Mucosa of descending colon (tissue), 3 donors: ENCODE measurements around the gene FAM162A. TPM values are rescaled to one million over a fixed set of nuclear protein-coding genes. Genes with fewer than 3 reads are reported as not detected.

Source experiments
- ATAC-seq: fragments of 200-7000 bp; cut with Tn5 transposase; one replicate; pipeline ENCODE4 v1.9.1; 2020; ENCODE audit warnings: mild to moderate bottlenecking, moderate library complexity
- DNase-seq, 3 donors: peaks; one replicate each; pipeline ENCODE4 v3.0.0-alpha.2; 2020
- H3K36me3 ChIP-seq: fragments of 200-600 bp; one replicate; pipeline ENCODE4 v1.8.0; 2021; ENCODE audit warnings: low read depth, mild to moderate bottlenecking
- H3K4me1 ChIP-seq: fragments of 200-600 bp; one replicate; pipeline ENCODE4 v1.8.0; 2021; ENCODE audit warnings: low read depth, mild to moderate bottlenecking
- H3K4me3 ChIP-seq: fragments of 200-600 bp; one replicate; pipeline ENCODE4 v1.8.0; 2021; ENCODE audit warnings: mild to moderate bottlenecking
- H3K9me3 ChIP-seq: fragments of 200-600 bp; one replicate; pipeline ENCODE4 v1.8.0; 2021; ENCODE audit warnings: mild to moderate bottlenecking
- CTCF ChIP-seq: fragments of 200-600 bp; IDR thresholded peaks from one replicate; pipeline ENCODE4 v1.8.0; 2022; ENCODE audit warnings: antibody characterized with exemption, mild to moderate bottlenecking
- intact Hi-C, 2 donors: fragments of 100-400 bp; cut with DNase I in 1 of 2; cut with micrococcal nuclease in 1 of 2; formaldehyde crosslinking; loops; one replicate each; pipeline versions ENCODE4 v1.11.0 to v1.11.1; 2022; cut with DNase I, micrococcal nuclease
- total RNA-seq, 3 donors: library from RNA; stranded (reverse); fragmentation: NEBNext Ultra II Directional in 2 of 3; extraction: Animal tissue kit (Norgen Biotek cat#: 25700) in 2 of 3; gene quantifications; one replicate each; pipeline versions ENCODE4 v1.2.1 to v1.2.4, GENCODE V29; 2021 to 2023
- donor health status: DM: no; HTN: no; CAD: no; lungs with moderate emphysema.
- donor health status: DM: no; HTN: no; CAD: no.
- donor health status: DM: no; HTN: yes; CAD: no.

Gene FAM162A
- total RNA-seq, 3 donors from 2014 or later, result 111 to 206 (median 152) TPM

DNA sequence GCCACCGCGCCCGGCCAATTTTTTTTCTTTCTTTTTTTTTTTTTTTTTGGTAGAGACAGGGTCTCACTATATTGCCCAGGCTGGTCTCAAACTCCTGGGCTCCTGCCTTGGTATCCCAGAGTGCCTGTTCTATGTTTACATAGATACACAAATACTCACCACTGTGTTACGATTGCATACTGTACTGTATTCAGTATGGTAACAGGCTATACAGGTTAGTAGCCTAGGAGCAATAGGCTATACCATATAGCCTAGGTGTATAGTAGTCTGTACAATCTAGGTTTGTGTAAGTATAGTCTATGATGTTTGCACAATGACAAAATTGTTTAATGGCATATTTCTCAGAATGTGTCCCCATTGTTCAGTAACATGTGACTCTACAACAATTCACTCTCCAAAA is 32.4 kb upstream of the FAM162A start:
- ATAC-seq, result peak; percentile 81
- no peak for TF ChIP-seq CTCF
- intact Hi-C loops, result no loop called here
- Histone ChIP-seq H3K9me3 (no peaks in the 10 kb centered on the region), H3K36me3 (no peaks in the 10 kb centered on the region), H3K4me1 (no peaks in the 10 kb centered on the region), H3K4me3 (no peak overlapping the region)
- no peak for DNase-seq

- ATAC-seq, result no peak
- H3K4me3 ChIP-seq, result no peak overlapping the region
These were observed 30.8 kb upstream of the FAM162A start for GRCh38 chr3:122353215-122353614.

GRCh38 chr3:122353893-122354401 is 30.0 kb upstream of the FAM162A start:
- no peak overlapping the region for H3K4me3 ChIP-seq
- no peaks in the 10 kb centered on the region for H3K9me3 ChIP-seq
- H3K36me3 ChIP-seq, result no peaks in the 10 kb centered on the region
- ATAC-seq (no peak), DNase-seq (no peak)
- no peak for TF ChIP-seq CTCF
- intact Hi-C loops, result no loop called here
- no peaks in the 10 kb centered on the region for H3K4me1 ChIP-seq

More at GRCh38 chr3:122353215-122353614, 30.8 kb upstream of the FAM162A start:
- H3K9me3 ChIP-seq, result no peaks in the 10 kb centered on the region
- no peak for TF ChIP-seq CTCF
- H3K36me3 ChIP-seq, result no peaks in the 10 kb centered on the region
- no peak for DNase-seq
- H3K4me1 ChIP-seq, result no peaks in the 10 kb centered on the region
- intact Hi-C loops, result no loop called here

- no peak for DNase-seq
- no peaks in the 10 kb centered on the region for H3K9me3 ChIP-seq
- ATAC-seq, result no peak
- H3K4me3 ChIP-seq, result no peak overlapping the region
- intact Hi-C loops, result loop anchor here in 1 of 2 donors (5.0 kb wide), 1 partner anchor 48 kb away; no protein-coding TSS in a partner anchor
- no peaks in the 10 kb centered on the region for H3K4me1 ChIP-seq
- TF ChIP-seq CTCF, result no peak
- no peaks in the 10 kb centered on the region for H3K36me3 ChIP-seq
These were observed 28.4 kb upstream of the FAM162A start for GRCh38 chr3:122355612-122356011.

DNA sequence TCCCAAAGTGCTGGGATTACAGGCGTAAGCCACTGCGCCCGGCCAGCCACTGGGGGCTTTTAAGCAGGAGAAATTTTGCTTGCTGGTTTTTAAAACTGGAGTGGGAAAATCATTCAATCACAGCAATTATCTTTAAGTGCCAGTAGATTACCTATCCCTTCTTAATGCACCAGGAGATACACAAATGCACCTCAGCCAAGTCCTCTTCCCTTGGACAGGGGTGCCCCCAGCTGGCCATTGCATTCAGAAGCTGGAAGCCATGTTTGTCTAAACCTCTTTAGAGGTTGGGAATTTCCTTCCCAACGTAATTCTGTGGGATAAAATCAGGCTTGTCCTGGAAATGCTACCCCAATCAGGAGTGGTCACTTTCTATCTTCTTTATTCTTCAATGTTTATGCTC is 27.6 kb upstream of the FAM162A start:
- ATAC-seq (peak; percentile 82), DNase-seq (peak; percentile 58 to 82 (median 81))
- peak; percentile 8 for TF ChIP-seq CTCF
- peaks cover 2% of the 10 kb centered on the region for H3K4me1 ChIP-seq
- no peak overlapping the region for H3K4me3 ChIP-seq
- intact Hi-C loops, result loop anchor here in 1 of 2 donors (5.0 kb wide), 1 partner anchor 49 kb away; no protein-coding TSS in a partner anchor
- no peaks in the 10 kb centered on the region for H3K9me3 ChIP-seq
- no peaks in the 10 kb centered on the region for H3K36me3 ChIP-seq
